ENCODE data around the gene CCL8.

The CCL8 gene

GRCh38 chr17:34319039-34319483, at the start of gene CCL8:
Gene CCL8, plus strand, starts transcription at chr17:34319435. Its CDS starts 67 bp downstream, at chr17:34319502.
- no peak for DNase-seq

- no peak for DNase-seq
Observed at GRCh38 chr17:34269969-34270368, 49.3 kb upstream of the CCL8 start, which contains the start of gene CCL7. Gene CCL7, plus strand, starts transcription at chr17:34270221. Its CDS starts 70 bp downstream, at chr17:34270291.

- no peak for DNase-seq
Observed at GRCh38 chr17:34275881-34276280, 43.4 kb upstream of the CCL8 start.

GRCh38 chr17:34276826-34277225, 42.4 kb upstream of the CCL8 start:
- no peak for DNase-seq

- DNase-seq: no peak
Observed at GRCh38 chr17:34283571-34283970, 35.7 kb upstream of the CCL8 start.

- no peak for DNase-seq
Observed at GRCh38 chr17:34285286-34285792, 33.9 kb upstream of the CCL8 start, which contains the start of gene CCL11. Gene CCL11, plus strand, starts transcription at chr17:34285742. Its CDS starts 67 bp downstream, at chr17:34285809.

- DNase-seq: no peak
Observed at GRCh38 chr17:34287875-34288274, 31.4 kb upstream of the CCL8 start.

GRCh38 chr17:34290586-34290985, 28.6 kb upstream of the CCL8 start:
- DNase-seq: no peak

GRCh38 chr17:34291721-34292348, 27.4 kb upstream of the CCL8 start:
- no peak for DNase-seq

- no peak for DNase-seq
Observed at GRCh38 chr17:34299027-34299426, 20.2 kb upstream of the CCL8 start.

GRCh38 chr17:34299956-34300577, 19.2 kb upstream of the CCL8 start:
- no peak for DNase-seq

- DNase-seq: no peak
Observed at GRCh38 chr17:34300652-34301370, 18.4 kb upstream of the CCL8 start.

GRCh38 chr17:34301986-34302385, 17.2 kb upstream of the CCL8 start:
- no peak for DNase-seq

GRCh38 chr17:34302636-34303035, 16.6 kb upstream of the CCL8 start:
- no peak for DNase-seq

- DNase-seq: no peak
Observed at GRCh38 chr17:34303606-34304005, 15.6 kb upstream of the CCL8 start.

GRCh38 chr17:34305061-34305460, 14.2 kb upstream of the CCL8 start:
- no peak for DNase-seq

- DNase-seq: no peak
Observed at GRCh38 chr17:34305606-34306005, 13.6 kb upstream of the CCL8 start.

- no peak for DNase-seq
Observed at GRCh38 chr17:34306466-34306865, 12.8 kb upstream of the CCL8 start.

GRCh38 chr17:34307110-34307509, 12.1 kb upstream of the CCL8 start:
- DNase-seq: no peak

- no peak for DNase-seq
Observed at GRCh38 chr17:34308371-34308770, 10.9 kb upstream of the CCL8 start.

GRCh38 chr17:34311291-34311690, 7.9 kb upstream of the CCL8 start:
- no peak for DNase-seq

GRCh38 chr17:34312080-34312479, 7.2 kb upstream of the CCL8 start:
- no peak for DNase-seq

- no peak for DNase-seq
Observed at GRCh38 chr17:34313164-34313563, 6.1 kb upstream of the CCL8 start.

- no peak for DNase-seq
Observed at GRCh38 chr17:34314279-34314678, 5.0 kb upstream of the CCL8 start.

Data from CD4-positive, alpha-beta T cell treated with Interleukin-4 for 1 hour (primary cell).